ENCODE data around the gene TOMM7. TPM values are rescaled to one million over a fixed set of nuclear protein-coding genes. Genes with fewer than 3 reads are reported as not detected.

TOMM7 gene
- polyA plus RNA-seq, 1 of the 3 experiments (the other 2 are of a cell fraction) = 546 TPM

- H3K4me3 ChIP-seq (ENCODE audit: low read depth in 2 of 2, low read length in 1 of 2) = no peak overlapping the region
- DNase-seq = no peak
- H2AFZ ChIP-seq (ENCODE audit: low read depth) = no peak overlapping the region
- 7% methylated on average over 1 of the region's 1 CpG for WGBS (ENCODE audit: low lambda C conversion rate)
- H3K79me2 ChIP-seq (ENCODE audit: insufficient read depth) = no peaks in the 10 kb centered on the region
- no peaks in the 10 kb centered on the region; a peak in 3 of 4 replicates for H3K4me1 ChIP-seq (ENCODE audit: control insufficient read depth in 1 of 2, insufficient read depth in 2 of 2, low read depth in 1 of 2, low read length in 1 of 2)
- CTCF ChIA-PET = interaction anchor here (1.0 to 3.9 kb wide), 4 partner anchors 26 to 271 kb away, joined by 4 to 22 read pairs (median 4); partner anchors contain the start of gene IL6
- no peaks in the 10 kb centered on the region for H3K9me3 ChIP-seq
- POLR2A ChIA-PET = no interaction called here
- TF ChIP-seq FOSL2 (IDR thresholded peaks at IDR 0.05; ENCODE audit: borderline replicate concordance, low read depth) (no peak), MEF2A (IDR thresholded peaks at IDR 0.05; ENCODE audit: borderline replicate concordance, low read depth) (no peak), RFX5 (IDR thresholded peaks at IDR 0.05; ENCODE audit: low read length) (no peak), TAF1 (IDR thresholded peaks at IDR 0.05; ENCODE audit: borderline replicate concordance, low read depth, low read length) (no peak), TEAD4 (IDR thresholded peaks at IDR 0.05; ENCODE audit: borderline replicate concordance, insufficient read depth) (no peak), RCOR1 (IDR thresholded peaks at IDR 0.05; ENCODE audit: low read length) (no peak), CHD2 (IDR thresholded peaks at IDR 0.05; ENCODE audit: low read length, partially characterized antibody) (no peak), SIN3A (IDR thresholded peaks at IDR 0.05; ENCODE audit: borderline replicate concordance, low read depth, low read length) (no peak), JUND (IDR thresholded peaks at IDR 0.05) (no peak), FOXM1 (IDR thresholded peaks at IDR 0.05; ENCODE audit: low read depth) (no peak)
- TF ChIP-seq, protein P1, sequence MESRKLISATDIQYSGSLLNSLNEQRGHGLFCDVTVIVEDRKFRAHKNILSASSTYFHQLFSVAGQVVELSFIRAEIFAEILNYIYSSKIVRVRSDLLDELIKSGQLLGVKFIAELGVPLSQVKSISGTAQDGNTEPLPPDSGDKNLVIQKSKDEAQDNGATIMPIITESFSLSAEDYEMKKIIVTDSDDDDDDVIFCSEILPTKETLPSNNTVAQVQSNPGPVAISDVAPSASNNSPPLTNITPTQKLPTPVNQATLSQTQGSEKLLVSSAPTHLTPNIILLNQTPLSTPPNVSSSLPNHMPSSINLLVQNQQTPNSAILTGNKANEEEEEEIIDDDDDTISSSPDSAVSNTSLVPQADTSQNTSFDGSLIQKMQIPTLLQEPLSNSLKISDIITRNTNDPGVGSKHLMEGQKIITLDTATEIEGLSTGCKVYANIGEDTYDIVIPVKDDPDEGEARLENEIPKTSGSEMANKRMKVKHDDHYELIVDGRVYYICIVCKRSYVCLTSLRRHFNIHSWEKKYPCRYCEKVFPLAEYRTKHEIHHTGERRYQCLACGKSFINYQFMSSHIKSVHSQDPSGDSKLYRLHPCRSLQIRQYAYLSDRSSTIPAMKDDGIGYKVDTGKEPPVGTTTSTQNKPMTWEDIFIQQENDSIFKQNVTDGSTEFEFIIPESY (IDR thresholded peaks at IDR 0.05; ENCODE audit: borderline replicate concordance, low read depth) = no peak
- TF ChIP-seq, protein P2, sequence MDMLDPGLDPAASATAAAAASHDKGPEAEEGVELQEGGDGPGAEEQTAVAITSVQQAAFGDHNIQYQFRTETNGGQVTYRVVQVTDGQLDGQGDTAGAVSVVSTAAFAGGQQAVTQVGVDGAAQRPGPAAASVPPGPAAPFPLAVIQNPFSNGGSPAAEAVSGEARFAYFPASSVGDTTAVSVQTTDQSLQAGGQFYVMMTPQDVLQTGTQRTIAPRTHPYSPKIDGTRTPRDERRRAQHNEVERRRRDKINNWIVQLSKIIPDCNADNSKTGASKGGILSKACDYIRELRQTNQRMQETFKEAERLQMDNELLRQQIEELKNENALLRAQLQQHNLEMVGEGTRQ (IDR thresholded peaks at IDR 0.05; ENCODE audit: borderline replicate concordance, low read depth, low read length) = no peak
- TF ChIP-seq, protein P3, sequence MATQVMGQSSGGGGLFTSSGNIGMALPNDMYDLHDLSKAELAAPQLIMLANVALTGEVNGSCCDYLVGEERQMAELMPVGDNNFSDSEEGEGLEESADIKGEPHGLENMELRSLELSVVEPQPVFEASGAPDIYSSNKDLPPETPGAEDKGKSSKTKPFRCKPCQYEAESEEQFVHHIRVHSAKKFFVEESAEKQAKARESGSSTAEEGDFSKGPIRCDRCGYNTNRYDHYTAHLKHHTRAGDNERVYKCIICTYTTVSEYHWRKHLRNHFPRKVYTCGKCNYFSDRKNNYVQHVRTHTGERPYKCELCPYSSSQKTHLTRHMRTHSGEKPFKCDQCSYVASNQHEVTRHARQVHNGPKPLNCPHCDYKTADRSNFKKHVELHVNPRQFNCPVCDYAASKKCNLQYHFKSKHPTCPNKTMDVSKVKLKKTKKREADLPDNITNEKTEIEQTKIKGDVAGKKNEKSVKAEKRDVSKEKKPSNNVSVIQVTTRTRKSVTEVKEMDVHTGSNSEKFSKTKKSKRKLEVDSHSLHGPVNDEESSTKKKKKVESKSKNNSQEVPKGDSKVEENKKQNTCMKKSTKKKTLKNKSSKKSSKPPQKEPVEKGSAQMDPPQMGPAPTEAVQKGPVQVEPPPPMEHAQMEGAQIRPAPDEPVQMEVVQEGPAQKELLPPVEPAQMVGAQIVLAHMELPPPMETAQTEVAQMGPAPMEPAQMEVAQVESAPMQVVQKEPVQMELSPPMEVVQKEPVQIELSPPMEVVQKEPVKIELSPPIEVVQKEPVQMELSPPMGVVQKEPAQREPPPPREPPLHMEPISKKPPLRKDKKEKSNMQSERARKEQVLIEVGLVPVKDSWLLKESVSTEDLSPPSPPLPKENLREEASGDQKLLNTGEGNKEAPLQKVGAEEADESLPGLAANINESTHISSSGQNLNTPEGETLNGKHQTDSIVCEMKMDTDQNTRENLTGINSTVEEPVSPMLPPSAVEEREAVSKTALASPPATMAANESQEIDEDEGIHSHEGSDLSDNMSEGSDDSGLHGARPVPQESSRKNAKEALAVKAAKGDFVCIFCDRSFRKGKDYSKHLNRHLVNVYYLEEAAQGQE (IDR thresholded peaks at IDR 0.05; ENCODE audit: low read depth, low read length) = no peak
- TF ChIP-seq, protein P4, sequence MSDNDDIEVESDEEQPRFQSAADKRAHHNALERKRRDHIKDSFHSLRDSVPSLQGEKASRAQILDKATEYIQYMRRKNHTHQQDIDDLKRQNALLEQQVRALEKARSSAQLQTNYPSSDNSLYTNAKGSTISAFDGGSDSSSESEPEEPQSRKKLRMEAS (IDR thresholded peaks at IDR 0.05; ENCODE audit: low read depth) = no peak
- H3K4me2 ChIP-seq = no peak overlapping the region
- peaks cover 3% of the 10 kb centered on the region for H3F3A ChIP-seq (replicated peaks; ENCODE audit: insufficient read depth)
- no peaks in the 10 kb centered on the region for H4K20me1 ChIP-seq (ENCODE audit: insufficient read depth)
- no peak overlapping the region for H3K9ac ChIP-seq
- no peaks in the 10 kb centered on the region; the same call in 1 of the 2 replicates for H3K27me3 ChIP-seq (ENCODE audit: insufficient read depth)
- H3K36me3 ChIP-seq (replicated peaks in 1 of 2; ENCODE audit: control insufficient read depth in 1 of 2, insufficient read depth in 2 of 2, low read length in 1 of 2) = no peaks in the 10 kb centered on the region
- no peak overlapping the region for H3K27ac ChIP-seq (ENCODE audit: low read depth in 2 of 2, low read length in 1 of 2)
- H3K9me2 ChIP-seq = no peaks in the 10 kb centered on the region
Measured at GRCh38 chr7:22784346-22784745, 38.3 kb downstream of the TOMM7 start.
